GM21619 (cell line): ENCODE results near the gene SNX15.
A peak's percentile ranks its signal among the peaks of the same experiment; 100 is the strongest.
"Not testable (repeated sequence)": the region's sequence is repeated elsewhere in the genome, so short reads cannot be mapped to it uniquely, and the experiment has no call there.

Experiments used
- ATAC-seq: cut with Tn5 transposase; IDR thresholded peaks from one replicate; pipeline ENCODE4 v1.9.1; 2021; ENCODE audit not compliant: unreplicated experiment

The SNX15 gene

GRCh38 chr11:65027213-65028067, at the start of gene SNX15:
Gene SNX15 (plus strand): TSS chr11:65027439. CDS start chr11:65027538, 99 bp downstream.
- peak; percentile 79 for ATAC-seq

GRCh38 chr11:64983339-64983738, 43.9 kb upstream of the SNX15 start:
- ATAC-seq = not testable (repeated sequence)

- ATAC-seq = no peak
Measured at GRCh38 chr11:64987998-64988854, 39.0 kb upstream of the SNX15 start.

GRCh38 chr11:64989416-64989815, 37.8 kb upstream of the SNX15 start:
- no peak for ATAC-seq

- ATAC-seq = no peak
Measured at GRCh38 chr11:64990222-64990923, 36.9 kb upstream of the SNX15 start.

GRCh38 chr11:64994318-64994717, 32.9 kb upstream of the SNX15 start:
- no peak for ATAC-seq

- ATAC-seq = no peak
Measured at GRCh38 chr11:64996327-64996709, 30.9 kb upstream of the SNX15 start.

GRCh38 chr11:64996710-64997380, 30.4 kb upstream of the SNX15 start, which contains the start of gene BATF2:
Gene BATF2 (minus strand): TSS chr11:64996971. CDS start chr11:64996914, 57 bp downstream.
- ATAC-seq = no peak

GRCh38 chr11:64998141-64998540, 29.1 kb upstream of the SNX15 start:
- ATAC-seq = no peak

- no peak for ATAC-seq
Measured at GRCh38 chr11:64998690-64999431, 28.4 kb upstream of the SNX15 start.

- no peak for ATAC-seq
Measured at GRCh38 chr11:64999478-64999877, 27.8 kb upstream of the SNX15 start.

- no peak for ATAC-seq
Measured at GRCh38 chr11:65002706-65003105, 24.5 kb upstream of the SNX15 start.

- no peak for ATAC-seq
Measured at GRCh38 chr11:65003282-65003681, 24.0 kb upstream of the SNX15 start.

- ATAC-seq = not testable (repeated sequence)
Measured at GRCh38 chr11:65003968-65004367, 23.3 kb upstream of the SNX15 start.

- ATAC-seq = no peak
Measured at GRCh38 chr11:65008016-65008415, 19.2 kb upstream of the SNX15 start.

- ATAC-seq = no peak
Measured at GRCh38 chr11:65008873-65009272, 18.4 kb upstream of the SNX15 start.

GRCh38 chr11:65013130-65013887, 13.9 kb upstream of the SNX15 start:
- ATAC-seq = peak; percentile 61

- peak; percentile 67 for ATAC-seq
Measured at GRCh38 chr11:65013888-65014725, 13.1 kb upstream of the SNX15 start, which contains the start of gene ARL2. Gene ARL2 (plus strand): TSS chr11:65014160. CDS start chr11:65014208, 48 bp downstream.
